Kidney (tissue), 14 donors: ENCODE measurements around the gene CA5A. TPM values are rescaled to one million over a fixed set of nuclear protein-coding genes. Genes with fewer than 3 reads are reported as not detected.

Source experiments
- DNase-seq, 5 donors: peaks; one replicate each; pipeline ENCODE4 v3.0.0-alpha.2; 2013 to 2020
- FAIRE-seq: peaks from 2 replicates; lab custom pipeline; 2012; peaks lifted over from hg19 to GRCh38; lab: Jason Lieb, UNC
- H3K27ac ChIP-seq, 2 donors: one replicate each; pipeline ENCODE4 v1.7.0; 2013; ENCODE audit warnings: low read depth in 2 of 2, low read length in 2 of 2, inconsistent platforms in 1 of 2
- H3K27me3 ChIP-seq: one replicate; pipeline ENCODE4 v1.7.1; 2013; ENCODE audit warnings: low read length, inconsistent platforms; ENCODE audit not compliant: control insufficient read depth, insufficient read depth
- H3K36me3 ChIP-seq, 3 donors: one replicate each; pipeline versions ENCODE4 v1.7.0 to v1.7.1; 2013; ENCODE audit warnings: low read length in 3 of 3, control low read depth in 1 of 3, inconsistent platforms in 1 of 3; ENCODE audit not compliant: insufficient read depth in 3 of 3, control insufficient read depth in 2 of 3
- H3K4me1 ChIP-seq, 3 donors: one replicate each; pipeline versions ENCODE4 v1.7.0 to v1.7.1; 2013; ENCODE audit warnings: low read length in 3 of 3, inconsistent platforms in 1 of 3, low read depth in 1 of 3; ENCODE audit not compliant: control insufficient read depth in 2 of 3, insufficient read depth in 2 of 3
- H3K4me3 ChIP-seq, 3 donors: one replicate each; pipeline versions ENCODE4 v1.7.0 to v1.8.1; 2013; ENCODE audit warnings: low read length in 3 of 3, control low read depth in 1 of 3, inconsistent platforms in 1 of 3
- H3K9ac ChIP-seq, 3 donors: one replicate each; pipeline versions ENCODE4 v1.7.0 to v1.7.1; 2013; ENCODE audit warnings: low read length in 3 of 3, control low read depth in 1 of 3, inconsistent platforms in 1 of 3
- H3K9me3 ChIP-seq, 3 donors: one replicate each; pipeline versions ENCODE4 v1.7.0 to v1.7.1; 2013; ENCODE audit warnings: low read length in 3 of 3, control low read depth in 1 of 3, inconsistent platforms in 1 of 3; ENCODE audit not compliant: control insufficient read depth in 2 of 3, insufficient read depth in 1 of 3
- CTCF ChIP-seq: IDR thresholded peaks from 3 replicates; pipeline ENCODE4 v1.5.1; 2012; ENCODE audit warnings: mild to moderate bottlenecking, moderate library complexity, borderline replicate concordance; ENCODE audit not compliant: insufficient read depth; ENCODE audit errors: extremely low read depth
- intact Hi-C: fragments of 100-400 bp; cut with DNase I; formaldehyde crosslinking; loops from one replicate; pipeline ENCODE4 v1.11.1; 2022
- polyA plus RNA-seq: library from polyadenylated mRNA; stranded (reverse); fragments of 350-450 nt; fragmentation: Illumina TruSeq; extraction: RNeasy Lipid Tissue Mini Kit (QIAGEN cat#74804); gene quantifications from one replicate; pipeline ENCODE4 v1.2.3, GENCODE V29; 2014; ENCODE audit warnings: low read depth, low replicate concordance; ENCODE audit not compliant: insufficient read depth
- total RNA-seq: library from RNA; stranded (reverse); fragmentation: NEBNext Ultra II Directional; extraction: Animal tissue kit (Norgen Biotek cat#: 25700); gene quantifications from one replicate; pipeline ENCODE4 v1.2.1, GENCODE V29; 2021
- donor health status: control.
- donor health status: control.
- donor health status: control.
- donor health status: control.
- donor health status: control.
- donor health status: DM: yes; HTN: yes; CAD: no.
- donor health status: Normal renal cell carcinoma (clear cell type).

The CA5A gene
- total and polyA plus RNA-seq, 2 donors from 2014 or later: not detected

GRCh38 chr16:87978127-87978526 lies 41.8 kb upstream of the CA5A start:
- FAIRE-seq (no peak), DNase-seq (no peak)
- no peak overlapping the region for H3K9ac ChIP-seq
- no peaks in the 10 kb centered on the region for H3K27me3 ChIP-seq
- H3K4me3 ChIP-seq: no peak overlapping the region
- no peak overlapping the region for H3K27ac ChIP-seq
- no peaks in the 10 kb centered on the region for H3K9me3 ChIP-seq
- intact Hi-C loops: no loop called here
- H3K4me1 ChIP-seq: no peaks in the 10 kb centered on the region
- peaks cover 0 to 4% (median 2%) of the 10 kb centered on the region in 3 donors for H3K36me3 ChIP-seq
- TF ChIP-seq CTCF: no peak

DNA sequence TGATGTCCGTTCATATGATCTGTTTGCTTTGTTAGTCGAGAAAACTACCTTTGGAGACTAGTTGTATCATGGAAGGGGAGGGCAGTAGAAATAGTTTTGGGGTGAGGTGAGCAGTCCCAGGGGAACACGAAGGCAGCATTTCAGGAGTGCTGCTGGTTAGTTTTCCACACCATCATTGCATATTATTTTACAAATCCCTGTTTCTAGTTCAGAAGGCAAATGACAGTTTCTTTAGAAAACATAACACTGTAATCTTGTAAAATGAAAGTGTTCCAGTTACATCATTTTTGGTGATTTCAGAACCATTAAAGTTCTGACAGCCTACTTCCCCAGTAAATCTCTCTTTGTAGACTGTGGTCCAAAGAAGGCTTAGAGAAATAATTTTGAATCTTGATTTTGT lies 40.3 kb upstream of the CA5A start:
- peaks cover 0 to 3% (median 2%) of the 10 kb centered on the region in 3 donors for H3K9me3 ChIP-seq
- H3K4me3 ChIP-seq: no peak overlapping the region
- no peak overlapping the region for H3K9ac ChIP-seq
- no peaks in the 10 kb centered on the region for H3K27me3 ChIP-seq
- no peak overlapping the region for H3K27ac ChIP-seq
- no peaks in the 10 kb centered on the region for H3K4me1 ChIP-seq
- no peak for TF ChIP-seq CTCF
- DNase-seq (no peak), FAIRE-seq (no peak)
- H3K36me3 ChIP-seq: peaks cover 0 to 4% (median 2%) of the 10 kb centered on the region in 3 donors
- intact Hi-C loops: no loop called here

DNA sequence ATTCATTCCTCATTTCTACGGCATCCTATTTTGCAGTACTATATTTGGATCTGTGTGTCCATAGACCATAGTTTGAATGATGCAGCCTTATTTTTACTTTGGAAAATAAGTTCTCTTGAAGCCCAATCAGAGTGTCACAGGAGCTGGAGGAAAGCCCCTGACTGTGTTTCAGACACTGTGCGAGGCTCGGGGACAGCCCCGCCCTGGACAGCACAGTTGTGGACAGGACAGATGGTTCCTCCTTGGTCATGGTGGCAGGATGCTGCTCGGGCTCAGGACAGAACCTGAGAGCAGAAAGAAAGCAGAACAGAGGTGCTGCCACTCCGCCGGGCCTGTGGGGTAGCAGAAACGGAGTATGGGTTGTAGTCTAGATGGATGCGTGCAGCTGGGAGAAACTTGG lies 37.8 kb upstream of the CA5A start:
- DNase-seq: no peak
- H3K4me1 ChIP-seq: no peaks in the 10 kb centered on the region
- TF ChIP-seq CTCF: no peak
- no peak overlapping the region for H3K27ac ChIP-seq
- no peak for FAIRE-seq
- intact Hi-C loops: no loop called here
- H3K4me3 ChIP-seq: no peak overlapping the region
- peaks cover 0 to 8% (median 3%) of the 10 kb centered on the region in 3 donors for H3K9me3 ChIP-seq
- peaks cover 0 to 4% (median 2%) of the 10 kb centered on the region in 3 donors for H3K36me3 ChIP-seq
- H3K27me3 ChIP-seq: no peaks in the 10 kb centered on the region
- no peak overlapping the region for H3K9ac ChIP-seq

GRCh38 chr16:87973717-87974116 lies 37.4 kb upstream of the CA5A start:
- Histone ChIP-seq H3K4me1 (no peaks in the 10 kb centered on the region), H3K27me3 (no peaks in the 10 kb centered on the region), H3K9ac (no peak overlapping the region), H3K9me3 (peaks cover 0 to 8% (median 3%) of the 10 kb centered on the region in 3 donors), H3K27ac (no peak overlapping the region), H3K36me3 (peaks cover 0 to 4% (median 2%) of the 10 kb centered on the region in 3 donors), H3K4me3 (no peak overlapping the region)
- no peak for TF ChIP-seq CTCF
- FAIRE-seq: no peak
- DNase-seq: no peak
- intact Hi-C loops: no loop called here
